HG03354 (cell line): ENCODE results near the gene FAM181A.

Experiments
- ATAC-seq: cut with Tn5 transposase; IDR thresholded peaks from one replicate; pipeline ENCODE4 v1.9.1; 2021; ENCODE audit warnings: mild to moderate bottlenecking; ENCODE audit not compliant: unreplicated experiment, poor library complexity, severe bottlenecking

Gene FAM181A

DNA sequence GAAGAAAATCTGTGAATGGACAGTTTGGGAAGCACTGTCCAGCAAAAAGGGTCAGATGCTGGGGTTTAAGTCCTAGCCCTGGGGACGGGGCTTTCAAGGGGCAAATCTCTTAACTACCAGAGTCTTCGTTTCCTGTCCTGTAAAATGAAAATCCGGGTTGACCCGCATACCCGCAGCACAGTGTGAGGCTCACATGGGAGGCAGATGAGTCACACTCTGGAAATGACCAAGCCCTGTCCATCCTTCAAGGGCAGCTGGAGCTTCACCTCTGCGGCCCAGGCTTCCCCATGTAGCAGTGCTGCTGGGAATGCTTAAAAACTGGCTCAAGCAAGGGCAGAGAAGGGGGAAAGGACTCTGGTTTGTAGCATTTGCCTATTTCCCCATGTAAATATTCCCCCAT lies 19.0 kb downstream of the FAM181A start:
- no peak for ATAC-seq

DNA sequence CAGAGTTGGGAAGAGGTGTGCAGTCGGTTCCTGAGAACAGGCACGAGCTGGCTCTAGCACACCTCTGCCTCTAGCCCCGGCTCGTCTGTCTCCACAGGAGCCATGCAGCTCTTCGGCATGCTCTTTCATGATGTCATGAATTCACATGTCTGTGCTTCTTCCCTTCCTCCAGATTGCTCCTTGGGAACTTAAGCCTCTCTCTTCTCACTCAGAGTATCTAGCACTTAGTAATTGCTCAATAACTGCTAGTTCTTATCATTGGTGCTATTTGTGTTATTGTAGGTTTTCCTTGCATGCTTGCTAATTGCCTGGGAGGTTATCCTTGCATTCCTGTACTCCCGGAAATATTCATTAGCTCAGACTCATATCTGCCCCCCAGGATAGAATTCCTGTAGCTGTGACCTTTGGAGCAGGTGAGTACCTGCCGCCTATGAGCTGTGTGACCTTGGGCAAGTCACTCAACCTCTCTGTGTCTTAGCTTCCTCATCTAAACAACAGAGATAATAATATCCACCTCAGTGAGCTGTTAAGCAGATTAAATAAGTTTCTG lies 19.5 kb downstream of the FAM181A start:
- ATAC-seq: no peak

DNA sequence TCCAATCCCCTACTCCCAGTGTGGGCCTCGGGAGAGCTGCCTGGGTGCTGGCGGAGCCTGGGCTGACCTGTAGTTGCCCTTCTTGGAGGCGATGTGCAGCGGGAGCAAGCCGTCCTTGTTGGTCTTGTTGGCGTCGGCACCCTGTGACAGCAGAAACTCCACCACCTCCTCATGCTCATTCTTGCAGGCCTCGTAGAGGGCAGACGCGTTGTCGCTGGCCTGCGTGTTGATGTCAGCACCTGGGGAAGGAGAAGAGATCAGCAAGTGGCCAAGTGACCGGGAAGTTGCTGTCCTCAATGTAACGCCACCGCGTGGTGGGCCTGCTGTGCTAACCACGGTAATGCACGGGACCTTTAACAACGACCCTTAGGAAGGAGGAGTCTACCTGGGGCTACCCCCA lies 20.1 kb downstream of the FAM181A start:
- no peak for ATAC-seq

DNA sequence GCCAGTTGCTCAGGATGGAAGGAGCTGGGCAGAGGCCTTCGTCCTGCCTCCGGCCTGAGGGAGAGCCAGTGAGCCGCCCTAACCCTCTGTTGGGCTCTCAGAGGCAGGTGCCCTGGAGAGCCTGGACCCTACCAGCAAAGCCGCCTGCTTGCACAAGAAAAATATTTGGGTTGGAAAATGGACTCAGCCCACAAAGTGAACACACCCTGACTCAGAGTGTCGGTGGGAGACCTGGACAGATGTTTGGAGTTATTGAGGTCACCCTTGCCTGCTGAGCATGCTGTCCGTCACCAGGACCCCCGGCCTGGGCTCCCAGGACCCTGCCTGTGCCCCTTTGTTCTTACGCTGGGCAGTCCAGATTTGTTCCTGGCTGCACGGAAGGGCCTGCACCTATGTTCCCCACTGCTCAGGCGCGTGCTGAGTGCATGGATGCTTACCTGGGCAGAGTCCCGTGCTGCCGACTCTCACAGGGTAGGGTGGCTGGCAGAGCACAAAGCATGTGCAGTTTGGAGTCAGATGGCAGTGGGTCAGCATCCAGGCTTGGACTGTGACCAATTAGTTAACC lies 22.4 kb downstream of the FAM181A start:
- no peak for ATAC-seq

DNA sequence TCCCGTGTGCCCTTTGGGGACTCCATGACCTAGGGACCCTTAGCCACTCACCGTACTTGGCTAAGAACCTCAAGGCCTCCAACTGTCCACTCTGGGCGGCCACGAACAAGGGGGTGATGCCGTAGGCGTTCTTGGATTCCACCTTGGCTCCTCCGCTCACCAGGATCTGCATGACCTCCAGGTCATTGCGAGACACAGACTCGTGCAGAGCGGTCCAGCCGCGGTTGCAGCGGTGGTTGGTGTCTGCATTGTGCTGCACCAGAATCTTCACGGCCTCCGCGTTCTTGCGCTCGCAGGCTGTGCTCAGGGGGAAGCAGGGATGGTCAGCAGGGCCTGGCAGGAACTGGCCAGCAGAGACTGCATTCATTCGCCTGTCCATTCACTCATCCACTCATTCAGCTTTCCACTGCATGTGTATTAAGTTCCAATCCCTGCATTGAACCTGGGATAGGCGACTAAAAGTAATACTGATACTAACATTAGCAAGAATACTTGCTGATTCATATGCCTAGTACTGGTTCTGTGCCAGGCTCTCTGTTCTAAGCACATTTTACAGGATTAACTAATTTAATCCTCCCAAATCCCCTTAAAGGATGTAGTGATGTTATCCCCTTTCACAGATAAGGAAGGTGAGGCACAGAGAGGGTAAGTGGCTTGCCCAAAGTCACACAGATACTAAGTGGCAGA lies 23.9 kb downstream of the FAM181A start:
- no peak for ATAC-seq

DNA sequence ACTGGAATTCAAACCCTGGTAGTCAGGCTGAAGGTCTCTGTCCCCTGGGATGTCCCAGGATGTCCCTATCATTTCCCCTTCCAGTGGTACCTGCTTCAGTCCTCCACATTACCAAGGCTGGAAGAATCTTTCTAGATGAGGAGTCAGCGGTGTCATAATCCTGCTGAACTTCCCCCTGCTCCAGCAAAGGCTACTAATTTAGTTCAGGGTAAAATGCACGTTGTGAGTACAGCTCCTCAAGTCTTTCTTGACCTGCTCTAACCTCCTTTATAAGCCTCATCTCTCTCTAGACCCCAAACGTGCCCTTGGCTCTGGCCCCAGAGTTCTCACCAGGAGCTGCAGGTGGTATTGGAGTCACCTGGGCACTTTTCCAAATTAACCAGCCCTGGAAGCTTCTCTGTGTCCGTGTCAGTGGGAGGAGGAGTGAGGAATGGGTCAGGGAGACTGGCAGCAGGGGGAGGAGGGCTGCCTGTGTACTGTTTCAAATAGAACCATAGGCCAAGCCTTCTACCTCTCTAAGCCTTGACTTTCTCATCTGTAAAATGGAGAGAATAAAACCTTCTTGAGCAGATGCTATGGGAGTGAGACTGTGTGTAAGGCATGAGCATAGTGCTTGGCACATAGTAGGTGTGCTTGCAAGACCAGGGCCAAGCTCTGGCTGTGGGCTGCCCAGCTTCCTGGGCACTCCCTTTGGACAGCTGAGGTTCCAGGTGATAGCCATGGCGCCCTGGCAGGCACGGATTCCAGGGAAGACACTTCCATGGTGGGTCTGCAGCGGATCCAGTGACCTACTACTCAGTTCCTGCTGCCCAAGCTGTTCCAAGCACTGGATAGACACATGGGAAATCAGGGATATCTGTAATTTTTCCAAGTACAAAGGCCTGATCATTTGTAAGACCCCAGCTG lies 24.7 kb downstream of the FAM181A start:
- ATAC-seq: no peak

DNA sequence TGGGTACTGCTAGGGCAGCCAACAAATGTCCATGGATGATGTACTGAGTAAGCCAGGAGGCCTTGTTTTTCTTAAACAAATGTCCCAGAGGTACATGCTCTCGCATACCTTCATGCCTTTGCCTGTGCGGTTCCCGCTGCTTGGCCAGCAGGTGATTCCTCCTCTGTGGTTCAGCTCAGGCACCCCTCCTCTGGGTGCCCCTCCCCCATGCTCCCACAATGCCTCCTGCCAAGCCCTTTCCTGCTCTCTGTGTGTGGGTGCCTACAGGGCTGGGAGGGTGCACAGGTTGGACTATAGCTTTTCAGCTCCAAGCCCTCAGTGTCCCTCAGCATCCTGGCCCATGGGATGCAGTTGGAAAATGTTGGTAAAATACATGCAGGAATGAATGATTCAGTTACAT lies 25.7 kb downstream of the FAM181A start:
- ATAC-seq: no peak

DNA sequence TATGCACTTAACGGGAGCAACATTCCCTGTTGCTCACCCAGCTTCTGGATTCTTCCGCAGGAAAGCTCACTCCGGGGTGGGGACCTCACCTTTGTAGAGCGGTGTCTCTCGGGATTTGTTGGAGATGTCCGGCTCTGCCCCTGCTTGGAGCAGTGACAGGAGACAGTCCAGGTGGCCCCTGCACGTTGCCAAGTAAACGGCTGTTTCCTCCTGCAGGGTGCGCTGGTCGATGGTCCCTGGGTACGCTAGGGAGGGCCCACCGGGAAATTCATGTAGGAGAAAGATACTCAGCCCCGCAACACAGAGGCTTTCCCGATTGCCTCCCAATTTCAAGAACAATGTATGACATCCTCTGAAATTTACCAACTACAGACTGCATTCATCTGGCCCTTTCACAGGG lies 26.1 kb downstream of the FAM181A start:
- ATAC-seq: no peak

DNA sequence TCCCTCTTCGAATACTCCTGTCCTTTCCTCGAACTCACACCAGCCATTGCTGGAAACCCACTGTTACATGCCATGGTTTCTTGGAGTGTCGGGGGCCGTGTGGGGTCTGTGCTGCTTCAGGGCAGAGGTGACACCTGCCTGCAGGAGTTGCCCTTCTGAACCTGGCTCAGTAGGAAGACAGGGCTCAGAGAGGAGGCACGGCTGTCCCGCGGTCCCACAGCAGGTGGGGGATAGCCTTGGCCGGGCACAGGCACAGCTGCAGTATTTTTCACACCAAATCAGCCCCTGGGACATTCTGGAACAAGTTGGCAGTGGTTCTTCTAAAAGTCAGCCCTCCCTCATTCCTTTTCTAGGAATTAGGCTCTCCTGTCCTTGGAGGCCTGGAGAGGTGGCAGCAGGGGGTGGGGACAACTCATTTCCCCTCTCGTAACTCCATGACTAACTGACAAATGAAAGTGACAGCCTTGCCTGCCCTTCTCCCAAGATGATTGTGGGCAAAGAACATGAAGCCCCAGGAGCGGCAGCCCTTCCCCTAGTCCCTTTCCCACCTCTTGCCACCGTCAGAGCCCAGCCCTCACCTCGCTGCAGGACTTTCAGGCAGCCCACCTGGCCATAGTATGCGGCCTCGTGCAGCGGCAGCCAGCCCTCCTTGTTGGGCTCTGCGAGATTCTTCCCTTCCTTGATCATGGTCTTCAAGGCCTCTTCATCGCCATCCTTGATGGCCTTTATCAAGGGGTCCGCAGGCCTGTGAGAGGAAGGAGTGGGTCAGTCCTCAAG lies 26.8 kb downstream of the FAM181A start:
- ATAC-seq: no peak

DNA sequence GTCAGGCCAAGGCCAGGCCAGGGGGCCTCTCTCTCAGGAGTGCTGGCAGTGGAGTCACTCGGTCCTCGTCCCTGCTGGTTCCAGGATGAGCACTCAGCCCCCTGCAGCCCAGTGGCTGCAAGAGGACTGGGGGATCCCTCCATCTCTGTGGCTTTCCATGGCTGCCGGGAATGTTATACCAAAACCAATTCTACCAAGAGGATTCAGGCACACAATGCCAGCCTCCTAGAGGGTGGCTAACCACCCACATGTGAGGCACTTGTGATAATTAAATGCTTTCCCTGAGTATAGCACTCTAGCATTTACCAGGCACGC lies 27.3 kb downstream of the FAM181A start:
- no peak for ATAC-seq

DNA sequence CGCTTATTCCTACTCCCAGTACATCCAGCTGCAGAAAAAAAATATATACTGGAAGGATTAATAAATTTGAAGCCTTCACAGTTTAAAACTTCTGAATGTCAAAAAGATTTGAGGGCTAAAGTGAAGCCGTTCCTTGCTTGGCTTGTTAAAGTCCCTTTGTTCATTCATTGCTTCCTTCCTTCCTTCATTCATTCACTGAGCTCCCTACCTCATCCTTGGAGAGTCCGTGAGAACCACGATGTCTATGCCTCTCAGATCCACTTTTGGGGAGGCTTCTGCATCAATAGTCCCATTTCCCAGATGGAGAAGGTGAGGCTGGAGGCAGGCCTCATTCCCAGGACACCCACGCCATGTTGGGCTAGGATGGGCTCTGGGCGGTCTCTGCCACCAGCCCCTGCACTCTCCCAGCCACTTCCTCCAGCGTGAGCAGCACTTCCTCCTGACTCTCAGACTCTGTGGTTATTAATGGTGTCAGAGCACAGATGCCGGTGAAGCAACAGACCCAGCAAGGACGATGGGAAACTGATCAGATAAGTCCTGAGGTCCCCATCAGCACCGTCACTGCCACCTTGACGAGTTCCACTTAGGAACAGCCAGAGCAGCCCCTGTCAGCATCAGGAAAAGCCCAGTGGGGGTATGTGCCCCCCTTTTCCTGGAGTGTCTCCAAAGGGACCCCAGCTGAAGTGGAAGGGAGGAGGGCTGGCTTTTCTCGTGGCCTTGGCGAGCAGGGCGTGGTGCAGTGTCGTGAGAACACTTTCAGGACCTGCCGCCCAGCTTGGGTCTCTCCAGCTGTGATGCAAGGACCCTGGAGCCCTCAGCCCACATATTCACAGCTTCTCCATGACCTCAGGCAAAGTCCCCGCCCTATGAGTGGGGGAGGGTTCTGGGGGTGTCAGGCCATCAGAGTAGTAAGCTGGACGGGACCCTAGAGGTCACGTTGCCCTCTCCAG lies 28.0 kb downstream of the FAM181A start:
- peak; percentile 40 for ATAC-seq

DNA sequence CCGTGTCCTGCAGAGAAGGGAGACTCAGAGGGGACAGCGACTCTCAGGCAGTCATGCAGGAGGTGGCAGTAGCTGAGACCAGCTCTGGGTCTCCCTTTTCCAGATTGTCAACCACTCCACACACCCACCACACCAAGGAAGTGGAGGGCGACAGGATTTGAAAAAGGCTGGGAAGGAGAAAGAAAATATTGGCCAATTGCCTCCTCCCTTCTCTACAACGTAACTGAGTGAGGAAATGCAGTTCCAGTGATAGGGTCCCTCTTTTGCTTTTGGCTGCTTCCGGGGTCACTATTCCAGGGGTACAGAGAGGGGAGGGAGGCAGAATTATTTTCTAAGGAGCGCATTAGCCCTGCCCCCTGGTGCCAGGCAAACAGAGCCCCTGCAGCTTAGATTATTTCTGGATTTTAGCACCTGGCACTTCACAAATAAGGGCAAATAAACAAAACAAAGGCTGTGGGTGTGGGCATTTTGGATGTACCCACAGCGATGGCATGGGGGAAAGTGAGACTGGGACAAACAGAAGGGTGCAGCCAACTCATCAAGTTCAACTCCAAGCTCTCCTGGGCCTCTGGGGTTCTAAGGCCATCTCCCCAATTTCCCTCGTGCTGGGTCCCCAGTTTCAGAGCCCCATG lies 28.8 kb downstream of the FAM181A start:
- no peak for ATAC-seq

DNA sequence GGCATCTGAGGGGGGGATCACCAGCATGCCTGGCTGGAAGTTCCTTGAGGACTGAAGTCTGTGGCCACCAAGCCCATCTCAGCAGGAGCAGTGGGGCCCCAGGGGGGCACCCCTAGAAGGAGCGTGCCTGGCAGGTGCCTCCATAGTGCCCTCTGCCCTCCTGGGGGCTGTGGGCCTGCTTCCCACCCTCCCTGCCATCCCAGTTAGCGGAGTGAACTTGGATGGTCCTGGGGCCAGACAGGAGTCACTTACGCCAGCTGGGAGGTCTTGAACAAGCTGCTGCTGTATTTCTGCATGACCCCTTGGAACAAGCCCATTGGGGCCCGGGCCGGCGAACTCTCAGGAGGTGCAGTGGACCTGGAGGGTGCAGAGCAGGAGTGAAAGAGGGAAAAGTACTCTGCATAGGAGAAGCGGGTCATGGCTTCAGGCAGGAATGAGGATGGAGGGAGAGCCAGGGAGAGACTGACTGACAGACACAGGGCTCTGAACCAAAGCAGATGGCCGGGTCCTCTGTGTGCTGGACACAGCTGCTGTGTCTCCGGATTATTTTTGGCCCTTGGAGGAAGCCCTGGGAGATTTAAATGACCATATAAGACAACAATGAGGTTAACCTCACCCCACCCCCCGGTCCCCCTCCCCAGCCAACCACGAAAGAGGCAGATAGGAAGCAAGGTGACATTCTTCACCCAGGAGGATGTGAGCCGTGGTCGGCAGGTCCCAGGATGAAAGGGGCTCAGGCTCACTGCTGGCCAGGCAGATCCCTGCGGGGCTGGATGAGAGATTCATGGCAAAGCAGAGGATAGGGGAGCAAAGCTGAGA lies 29.6 kb downstream of the FAM181A start:
- ATAC-seq: no peak

DNA sequence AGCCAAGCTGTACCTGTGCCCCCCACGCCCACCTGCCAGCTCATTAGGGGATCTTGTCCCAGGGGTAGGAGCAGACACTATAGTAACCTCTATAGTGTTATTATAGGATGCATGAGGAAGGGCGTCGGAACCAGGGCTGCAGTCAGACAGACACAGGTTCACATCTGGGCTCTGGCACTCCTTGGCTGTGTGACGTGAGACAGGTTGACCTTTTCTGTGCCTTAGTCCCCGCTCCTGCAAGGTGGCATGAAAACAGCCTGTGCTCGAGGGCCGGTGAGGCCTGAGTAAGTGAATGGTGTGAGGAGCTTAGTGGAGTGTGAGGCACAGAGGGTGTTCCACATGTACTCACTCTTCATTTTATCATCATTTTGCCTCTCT lies 30.2 kb downstream of the FAM181A start:
- ATAC-seq: no peak

DNA sequence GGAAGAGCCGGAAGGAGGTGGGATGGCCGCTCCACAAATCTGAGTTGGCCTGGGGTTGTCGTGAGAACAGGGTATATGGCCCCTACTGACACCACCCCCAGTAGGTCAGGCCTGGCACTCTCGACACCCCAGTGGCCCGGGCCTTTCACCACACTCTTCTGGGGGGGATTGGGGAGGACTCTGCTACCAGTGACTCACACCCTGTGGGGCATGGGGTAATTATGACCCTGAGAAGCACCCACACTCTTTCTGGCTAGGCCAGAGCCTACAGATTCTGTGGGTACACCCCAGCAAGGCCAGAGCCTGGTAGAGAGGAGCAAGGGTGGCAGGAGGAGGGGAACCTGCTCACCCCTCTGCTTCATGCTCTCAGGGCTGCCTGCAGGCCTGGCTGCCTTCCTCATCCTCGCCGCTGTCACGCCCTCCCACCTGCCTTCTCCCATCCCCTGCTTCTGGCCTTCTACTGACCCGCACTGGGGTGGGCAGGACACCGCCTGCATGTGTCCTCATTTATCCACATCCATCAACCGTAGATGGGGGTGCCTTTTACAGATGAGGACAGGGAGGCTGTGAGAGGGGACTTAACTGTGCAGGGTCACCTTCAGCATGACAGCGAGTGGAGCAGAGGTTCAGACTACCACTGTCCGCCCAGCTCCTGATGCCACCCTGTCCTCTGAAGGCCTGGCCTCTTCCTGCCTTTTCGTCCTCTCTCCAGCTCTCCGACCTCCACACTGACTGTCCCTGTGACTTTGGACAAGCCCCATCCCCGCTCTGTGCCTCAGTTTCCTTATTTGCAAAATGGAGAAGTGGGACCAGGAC lies 30.8 kb downstream of the FAM181A start:
- no peak for ATAC-seq

DNA sequence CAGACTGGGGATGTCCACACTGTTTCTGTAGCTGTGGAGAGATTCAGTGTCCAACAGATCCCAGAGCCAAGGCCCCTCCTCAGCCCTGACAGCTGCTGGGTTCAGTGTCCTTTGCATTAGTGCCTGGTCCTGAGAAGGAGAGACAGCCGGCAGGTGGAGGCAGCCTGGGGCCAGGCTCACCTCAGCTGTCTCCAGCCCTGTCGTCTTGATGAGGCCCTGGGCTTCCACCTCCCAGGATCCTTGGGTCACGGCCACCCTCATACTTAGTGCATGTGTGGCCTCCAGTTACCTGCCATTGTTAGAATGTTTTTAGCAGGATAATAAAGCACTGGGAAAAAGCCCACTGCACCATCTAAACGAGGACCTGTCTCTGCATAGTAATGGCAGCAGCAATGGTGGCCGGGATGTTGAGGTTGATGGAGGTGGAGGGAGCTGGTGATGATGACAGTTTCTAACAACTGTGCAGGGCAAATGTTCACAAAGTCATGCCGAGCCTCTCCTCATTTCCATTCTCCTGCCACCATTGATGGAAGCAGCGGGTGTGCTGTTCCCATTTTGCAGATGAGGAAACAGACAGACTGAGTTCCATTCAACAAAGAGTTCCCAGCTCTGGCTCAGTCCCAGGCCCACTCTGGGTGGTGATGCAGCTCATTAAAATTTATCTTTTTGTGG lies 31.6 kb downstream of the FAM181A start:
- no peak for ATAC-seq
